ENCODE results near the gene DYNC2I2. TPM values are rescaled to one million over a fixed set of nuclear protein-coding genes. Genes with fewer than 3 reads are reported as not detected.
A peak's percentile ranks its signal among the peaks of the same experiment; 100 is the strongest.

Gene DYNC2I2
- total and polyA plus RNA-seq, 10 of the 15 experiments (the other 5 are each of a cell fraction or from before 2014, with no cell fraction given), result 0.89 to 118 (median 47.9) TPM

- no peak for TF ChIP-seq PRDM15 (CRISPR knock-in tag; IDR thresholded peaks at IDR 0.05)
- peak; percentile 47 for TF ChIP-seq SP1 (IDR thresholded peaks at IDR 0.05; ENCODE audit: low read depth, low read length)
- TF ChIP-seq RB1 (IDR thresholded peaks at IDR 0.05; ENCODE audit: borderline replicate concordance), result 0 out of 2 replicates have a peak, but pooled peaks have one; percentile 47
- peak; percentile 94; the same call in 1 of the 2 replicates for TF ChIP-seq ZBTB33 (IDR thresholded peaks at IDR 0.05)
- no peak for TF ChIP-seq ATF2 (IDR thresholded peaks at IDR 0.05; ENCODE audit: low read length)
- no peak for TF ChIP-seq JUND (IDR thresholded peaks at IDR 0.05; ENCODE audit: low read depth, low read length)
- peak; percentile 70; the same call in 1 of the 2 replicates for TF ChIP-seq POLR2AphosphoS5 (IDR thresholded peaks at IDR 0.05; ENCODE audit: low read length)
- 0 out of 2 replicates have a peak, but pooled peaks have one; percentile 40 for TF ChIP-seq CHD2 (IDR thresholded peaks at IDR 0.05; ENCODE audit: borderline replicate concordance, low read depth, low read length)
- TF ChIP-seq MXI1 (IDR thresholded peaks at IDR 0.05; ENCODE audit: low read depth, low read length), result peak; percentile 51
- TF ChIP-seq IRF5 (IDR thresholded peaks at IDR 0.05; ENCODE audit: borderline replicate concordance), result no peak
- TF ChIP-seq TCF7 (IDR thresholded peaks at IDR 0.05; ENCODE audit: borderline replicate concordance), result no peak
- no peak; the same call in 1 of the 2 replicates for TF ChIP-seq MLLT1 (IDR thresholded peaks at IDR 0.05)
- TF ChIP-seq ATF7 (IDR thresholded peaks at IDR 0.05; ENCODE audit: low read depth), result no peak
- peak; percentile 67 for TF ChIP-seq ZNF687 (IDR thresholded peaks at IDR 0.05)
Measured at GRCh38 chr9:128688501-128689292, 32.0 kb upstream of the DYNC2I2 start, which contains the start of gene SET (continued).

Data from GM12878 (cell line).